K562 (cell line): ENCODE measurements around the gene ADAMTS14. TPM values are rescaled to one million over a fixed set of nuclear protein-coding genes. Genes with fewer than 3 reads are reported as not detected.

ENCODE experiments used
- ATAC-seq: fragments of 200-7000 bp; cut with Tn5 transposase; 3 replicates; pipeline ENCODE4 v1.9.1; 2020; ENCODE audit warnings: moderate library complexity
- BruUV-seq: library from RNA; stranded (reverse); fragments of 400-500 nt; replicated peaks from 2 replicates; lab custom pipeline; 2021; lab: Mats Ljungman, UMichigan
- CTCF ChIA-PET: fragments of 300-600 bp; formaldehyde crosslinking; extraction: SDS; loops from one replicate; lab custom pipeline; 2021; ENCODE audit warnings: low intra/inter-chr PET ratio; lab: Yijun Ruan, JAX
- POLR2A ChIA-PET: fragments of 300-600, 350-650 bp; sonication (Branson Sonifier 250); formaldehyde crosslinking; extraction: SDS; loops from one replicate; lab custom pipeline; 2021; ENCODE audit warnings: antibody characterized with exemption, inconsistent platforms; lab: Yijun Ruan, JAX
- DNase-seq, 4 experiments: peaks; one replicate each; pipeline versions ENCODE4 v3.0.0 to v3.0.0-alpha.2; 2011 to 2018; ENCODE audit warnings: low spot score in 3 of 4, mixed read lengths in 3 of 4; ENCODE audit errors: extremely low read depth in 1 of 4
- FAIRE-seq: peaks from 2 replicates; lab custom pipeline; 2011; peaks lifted over from hg19 to GRCh38; lab: Jason Lieb, UNC
- H2AFZ ChIP-seq: 2 replicates; pipeline ENCODE4 v1.6.0; 2011; ENCODE audit warnings: low read depth, low read length, control low read depth, inconsistent platforms
- H3K27ac ChIP-seq: fragments of 200-600 bp; 3 replicates; pipeline ENCODE4 v1.8.0; 2011; ENCODE audit warnings: low read depth, mild to moderate bottlenecking, control low read depth, inconsistent platforms, low read length, moderate library complexity, mixed read lengths; ENCODE audit errors: extremely low read depth
- H3K27me3 ChIP-seq, 2 experiments: fragments of 300-600 bp in 1 of 2; 2 replicates in 1 of 2; 3 replicates in 1 of 2; pipeline versions ENCODE4 v1.6.0 to v1.8.0; 2011; ENCODE audit warnings: inconsistent platforms in 2 of 2, low read length in 2 of 2, mild to moderate bottlenecking in 1 of 2, mixed read lengths in 1 of 2, moderate library complexity in 1 of 2; ENCODE audit not compliant: control insufficient read depth in 2 of 2, insufficient read depth in 2 of 2
- H3K36me3 ChIP-seq: fragments of 300-600 bp; 3 replicates; pipeline ENCODE4 v1.8.0; 2011; ENCODE audit warnings: mild to moderate bottlenecking, low read length, inconsistent platforms; ENCODE audit not compliant: control insufficient read depth, insufficient read depth
- H3K4me1 ChIP-seq, 2 experiments: fragments of 200-600 bp in 1 of 2; replicated peaks in 1 of 2; 2 replicates in 1 of 2; 3 replicates in 1 of 2; pipeline versions ENCODE4 v1.5.1 to v1.8.0; 2011; ENCODE audit warnings: inconsistent platforms in 2 of 2, low read length in 2 of 2, mild to moderate bottlenecking in 1 of 2, mixed read lengths in 1 of 2, moderate library complexity in 1 of 2; ENCODE audit not compliant: control insufficient read depth in 2 of 2, insufficient read depth in 2 of 2
- H3K4me2 ChIP-seq: 2 replicates; pipeline ENCODE4 v1.6.1; 2011; ENCODE audit warnings: low read length, control low read depth, inconsistent platforms, mixed read lengths; ENCODE audit not compliant: insufficient read depth
- H3K4me3 ChIP-seq: fragments of 200-600 bp; sonication (generic), shearing (Covaris generic); 2 replicates; pipeline ENCODE4 v1.5.1; 2016; ENCODE audit warnings: control low read depth, inconsistent platforms
- H3K79me2 ChIP-seq: fragments of 200-600 bp; 3 replicates; pipeline ENCODE4 v1.8.0; 2011; ENCODE audit warnings: low read length, inconsistent platforms; ENCODE audit not compliant: control insufficient read depth, insufficient read depth
- H3K9ac ChIP-seq, 2 experiments: 2 replicates each; pipeline versions ENCODE4 v1.6.0 to v1.6.1; 2011; ENCODE audit warnings: low read depth in 2 of 2, low read length in 2 of 2, control low read depth in 1 of 2, inconsistent platforms in 1 of 2, mild to moderate bottlenecking in 1 of 2, mixed read lengths in 1 of 2; ENCODE audit not compliant: insufficient read depth in 1 of 2
- H3K9me1 ChIP-seq: one replicate; pipeline ENCODE4 v1.6.0; 2011; ENCODE audit warnings: inconsistent platforms, mild to moderate bottlenecking, low read length, moderate library complexity; ENCODE audit not compliant: control insufficient read depth, insufficient read depth
- H3K9me3 ChIP-seq: replicated peaks from 2 replicates; pipeline ENCODE4 v1.5.1; 2011; ENCODE audit warnings: low read depth, low read length, inconsistent platforms; ENCODE audit not compliant: control insufficient read depth, insufficient read depth
- H4K20me1 ChIP-seq: replicated peaks from 2 replicates; pipeline ENCODE4 v1.6.1; 2011; ENCODE audit warnings: low read length, inconsistent platforms, mixed read lengths; ENCODE audit not compliant: control insufficient read depth, insufficient read depth
- BCOR ChIP-seq: fragments of 450-650 bp; IDR thresholded peaks from 2 replicates; pipeline ENCODE4 v1.6.1; 2016
- CCNT2 ChIP-seq: IDR thresholded peaks from 2 replicates; pipeline ENCODE4 v1.6.1; 2011; ENCODE audit warnings: borderline replicate concordance, low read depth, mild to moderate bottlenecking, moderate library complexity, mixed read lengths, low read length; ENCODE audit not compliant: insufficient read length; ENCODE audit errors: extremely low read depth
- CSDE1 ChIP-seq, 2 experiments: fragments of 450-650 bp; IDR thresholded peaks; 2 replicates each; pipeline ENCODE4 v1.6.1; 2016; ENCODE audit warnings: mild to moderate bottlenecking in 1 of 2
- DDX20 ChIP-seq: fragments of 450-650 bp; IDR thresholded peaks from 2 replicates; pipeline ENCODE4 v1.6.1; 2016; ENCODE audit warnings: missing genetic modification characterization, low read depth, mild to moderate bottlenecking, missing compliant biosample characterization, moderate library complexity
- MCM3 ChIP-seq: fragments of 450-650 bp; IDR thresholded peaks from 2 replicates; pipeline ENCODE4 v1.6.1; 2016
- MYBL2 ChIP-seq, 2 experiments: fragments of 450-650 bp in 1 of 2; sonication (generic) in 1 of 2; formaldehyde crosslinking in 1 of 2; IDR thresholded peaks; 2 replicates each; pipeline versions ENCODE4 v1.6.1 to v1.8.1; 2017 to 2022; ENCODE audit warnings: borderline replicate concordance in 1 of 2, inconsistent platforms in 1 of 2, low read depth in 1 of 2, mild to moderate bottlenecking in 1 of 2, missing genetic modification reagents in 1 of 2, moderate library complexity in 1 of 2
- POLR2AphosphoS5 ChIP-seq: IDR thresholded peaks from 2 replicates; pipeline ENCODE4 v1.6.1; 2011; ENCODE audit warnings: mild to moderate bottlenecking, low read depth, low read length, moderate library complexity; ENCODE audit not compliant: control insufficient read depth, insufficient read depth
- SRF ChIP-seq, 2 experiments: fragments of 250-450, 450-650 bp in 1 of 2; sonication (Bioruptor Pico) in 1 of 2; sonication (generic) in 1 of 2; formaldehyde crosslinking; IDR thresholded peaks; 2 replicates each; pipeline versions ENCODE4 v1.5.0 to v1.5.1; 2020 to 2022; ENCODE audit warnings: mild to moderate bottlenecking in 1 of 2, missing genetic modification reagents in 1 of 2
- ZNF311 ChIP-seq: fragments of 250-450 bp; sonication (Bioruptor Pico); IDR thresholded peaks from 2 replicates; pipeline ENCODE4 v1.4.0; 2020; ENCODE audit warnings: mild to moderate bottlenecking, moderate library complexity
- ZNF699 ChIP-seq: fragments of 250-450 bp; sonication (Bioruptor Pico); IDR thresholded peaks from 2 replicates; pipeline ENCODE4 v1.8.0; 2021; ENCODE audit warnings: mild to moderate bottlenecking, moderate library complexity; ENCODE audit not compliant: insufficient replicate concordance
- WGBS: fragments of 100-300 bp; shearing (Covaris generic); methylation state at CpG from one replicate; pipeline ENCODE4 v1.1.6; 2016; ENCODE audit warnings: low coverage, mixed read lengths; ENCODE audit not compliant: insufficient coverage; ENCODE audit errors: missing lambda C conversion rate; 5-methylcytosine and 5-hydroxymethylcytosine counted together
- in situ Hi-C: fragments of 300-500 bp; cut with MboI; formaldehyde crosslinking; loops from 4 replicates; pipeline ENCODE4 v1.15.0; 2018; ENCODE audit warnings: inconsistent platforms, mixed read lengths
- intact Hi-C: fragments of 100-400 bp; cut with micrococcal nuclease; formaldehyde crosslinking; loops from 2 replicates; pipeline ENCODE4 v1.14.2; 2022
- polyA plus RNA-seq, 8 experiments: library from polyadenylated mRNA; depleted of rRNA in 4 of 8; stranded (reverse) in 5 of 8; unstranded in 3 of 8; fragments of >200 nt; fragmentation: Nextera tagmentation in 2 of 8; fragmentation: Illumina TruSeq in 1 of 8; extraction: Ambion mirVana in 2 of 8; extraction: Trizol in 1 of 8; gene quantifications; 2 replicates each; pipeline versions ENCODE4 v1.2.1 to v1.2.3, GENCODE V29; 2011 to 2014; ENCODE audit warnings: inconsistent platforms in 1 of 8, missing spikeins in 1 of 8
- total RNA-seq, 7 experiments: library from RNA; depleted of rRNA in 6 of 7; stranded (reverse); fragments of >200 nt in 6 of 7; fragmentation: Illumina TruSeq in 2 of 7; extraction: Trizol in 2 of 7; gene quantifications; 2 replicates each; pipeline versions ENCODE4 v1.2.1 to v1.2.3, GENCODE V29; 2011 to 2021; ENCODE audit warnings: low replicate concordance in 1 of 7
- TF ChIP-seq, protein P1 (sequence below): fragments of 450-650 bp; formaldehyde crosslinking; IDR thresholded peaks from 2 replicates; pipeline ENCODE4 v1.4.0; 2020; ENCODE audit warnings: mild to moderate bottlenecking
- TF ChIP-seq, protein P2 (sequence below): fragments of 450-650 bp; formaldehyde crosslinking; IDR thresholded peaks from 2 replicates; pipeline ENCODE4 v1.4.0; 2020; ENCODE audit warnings: mild to moderate bottlenecking, moderate library complexity
- TF ChIP-seq, protein P3 (sequence below), 2 experiments: IDR thresholded peaks; 2 replicates each; pipeline ENCODE4 v1.6.1; 2012; ENCODE audit warnings: improper control_type of control experiment in 2 of 2, low read depth in 2 of 2, low read length in 2 of 2, borderline replicate concordance in 1 of 2

Gene ADAMTS14
- total and polyA plus RNA-seq, 9 of the 15 experiments (the other 6 are each of a cell fraction or from before 2014, with no cell fraction given): 0.04 to 37.4 (median 15.9) TPM

DNA sequence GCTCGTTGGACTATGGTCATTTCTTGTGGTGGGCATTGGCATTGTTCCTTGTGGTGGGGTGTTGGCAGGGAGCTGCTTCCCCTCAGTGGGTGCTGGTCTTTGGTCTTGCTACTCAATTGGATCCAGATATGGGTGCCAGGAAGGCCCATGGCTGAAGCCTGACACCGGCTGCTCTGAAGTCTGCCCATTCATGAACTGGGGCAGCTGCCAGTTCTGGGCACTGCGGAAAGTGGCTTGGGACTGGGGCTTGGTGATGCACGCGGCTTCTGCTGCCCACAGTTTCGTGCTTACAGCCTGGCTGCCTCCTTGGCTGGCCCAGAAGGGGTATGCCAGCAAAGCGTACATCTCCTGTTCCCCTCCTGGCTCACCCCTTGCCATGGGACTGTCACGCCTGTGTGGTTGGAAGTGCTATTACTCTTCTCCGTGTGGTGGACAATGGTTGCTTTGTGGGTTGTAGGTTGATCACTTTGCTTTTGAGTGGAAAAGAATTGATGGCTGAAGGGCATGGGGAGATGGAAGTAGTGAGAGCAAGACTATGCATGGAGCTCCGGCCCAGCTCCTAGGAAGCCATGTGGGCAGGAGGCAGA lies 54.7 kb downstream of the ADAMTS14 start:
- intact Hi-C loops (no loop called here), in situ Hi-C loops (no loop called here)
- Histone ChIP-seq H3K4me1 (peaks cover 0 to 9% of the 10 kb centered on the region in 2 experiments; a peak in 2 of 5 replicates), H3K79me2 (peaks cover 5% of the 10 kb centered on the region; the same call in 2 of the 3 replicates), H3K36me3 (peaks cover 89% of the 10 kb centered on the region), H3K4me2 (no peak overlapping the region), H3K9me1 (no peaks in the 10 kb centered on the region), H3K27me3 (no peaks in the 10 kb centered on the region), H3K9ac (no peak overlapping the region; a peak in 1 of 4 replicates), H3K27ac (no peak overlapping the region), H3K9me3 (no peaks in the 10 kb centered on the region), H2AFZ (no peak overlapping the region), H3K4me3 (no peak overlapping the region), H4K20me1 (no peaks in the 10 kb centered on the region)
- no TSS peak for BruUV-seq
- FAIRE-seq (no peak), ATAC-seq (no peak), DNase-seq (no peak)
- POLR2A ChIA-PET: interaction anchor here (1.0 kb wide), 1 partner anchor 10 kb away, joined by 4 read pairs; no protein-coding TSS in a partner anchor
- CTCF ChIA-PET: no interaction called here
- 81% methylated on average over 10 of the region's 10 CpGs for WGBS
- TF ChIP-seq BCOR (no peak), ZNF311 (CRISPR knock-in tag) (no peak), CCNT2 (no peak), ZNF699 (no peak), POLR2AphosphoS5 (no peak), DDX20 (tag) (no peak), CSDE1 (IDR thresholded peaks at IDR 0.05) (no peak), SRF (CRISPR knock-in tag; IDR thresholded peaks at IDR 0.05) (no peak), MCM3 (no peak), MYBL2 (IDR thresholded peaks at IDR 0.05; ENCODE audit: low read depth) (no peak), MYBL2 (CRISPR knock-in tag; IDR thresholded peaks at IDR 0.05; ENCODE audit: borderline replicate concordance) (no peak)
- TF ChIP-seq, protein P1, sequence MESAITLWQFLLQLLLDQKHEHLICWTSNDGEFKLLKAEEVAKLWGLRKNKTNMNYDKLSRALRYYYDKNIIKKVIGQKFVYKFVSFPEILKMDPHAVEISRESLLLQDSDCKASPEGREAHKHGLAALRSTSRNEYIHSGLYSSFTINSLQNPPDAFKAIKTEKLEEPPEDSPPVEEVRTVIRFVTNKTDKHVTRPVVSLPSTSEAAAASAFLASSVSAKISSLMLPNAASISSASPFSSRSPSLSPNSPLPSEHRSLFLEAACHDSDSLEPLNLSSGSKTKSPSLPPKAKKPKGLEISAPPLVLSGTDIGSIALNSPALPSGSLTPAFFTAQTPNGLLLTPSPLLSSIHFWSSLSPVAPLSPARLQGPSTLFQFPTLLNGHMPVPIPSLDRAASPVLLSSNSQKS (CRISPR knock-in tag): no peak
- TF ChIP-seq, protein P2, sequence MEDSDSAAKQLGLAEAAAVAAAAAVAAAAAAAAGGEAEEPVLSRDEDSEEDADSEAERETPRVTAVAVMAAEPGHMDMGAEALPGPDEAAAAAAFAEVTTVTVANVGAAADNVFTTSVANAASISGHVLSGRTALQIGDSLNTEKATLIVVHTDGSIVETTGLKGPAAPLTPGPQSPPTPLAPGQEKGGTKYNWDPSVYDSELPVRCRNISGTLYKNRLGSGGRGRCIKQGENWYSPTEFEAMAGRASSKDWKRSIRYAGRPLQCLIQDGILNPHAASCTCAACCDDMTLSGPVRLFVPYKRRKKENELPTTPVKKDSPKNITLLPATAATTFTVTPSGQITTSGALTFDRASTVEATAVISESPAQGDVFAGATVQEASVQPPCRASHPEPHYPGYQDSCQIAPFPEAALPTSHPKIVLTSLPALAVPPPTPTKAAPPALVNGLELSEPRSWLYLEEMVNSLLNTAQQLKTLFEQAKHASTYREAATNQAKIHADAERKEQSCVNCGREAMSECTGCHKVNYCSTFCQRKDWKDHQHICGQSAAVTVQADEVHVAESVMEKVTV (CRISPR knock-in tag): no peak
- TF ChIP-seq, protein P3, sequence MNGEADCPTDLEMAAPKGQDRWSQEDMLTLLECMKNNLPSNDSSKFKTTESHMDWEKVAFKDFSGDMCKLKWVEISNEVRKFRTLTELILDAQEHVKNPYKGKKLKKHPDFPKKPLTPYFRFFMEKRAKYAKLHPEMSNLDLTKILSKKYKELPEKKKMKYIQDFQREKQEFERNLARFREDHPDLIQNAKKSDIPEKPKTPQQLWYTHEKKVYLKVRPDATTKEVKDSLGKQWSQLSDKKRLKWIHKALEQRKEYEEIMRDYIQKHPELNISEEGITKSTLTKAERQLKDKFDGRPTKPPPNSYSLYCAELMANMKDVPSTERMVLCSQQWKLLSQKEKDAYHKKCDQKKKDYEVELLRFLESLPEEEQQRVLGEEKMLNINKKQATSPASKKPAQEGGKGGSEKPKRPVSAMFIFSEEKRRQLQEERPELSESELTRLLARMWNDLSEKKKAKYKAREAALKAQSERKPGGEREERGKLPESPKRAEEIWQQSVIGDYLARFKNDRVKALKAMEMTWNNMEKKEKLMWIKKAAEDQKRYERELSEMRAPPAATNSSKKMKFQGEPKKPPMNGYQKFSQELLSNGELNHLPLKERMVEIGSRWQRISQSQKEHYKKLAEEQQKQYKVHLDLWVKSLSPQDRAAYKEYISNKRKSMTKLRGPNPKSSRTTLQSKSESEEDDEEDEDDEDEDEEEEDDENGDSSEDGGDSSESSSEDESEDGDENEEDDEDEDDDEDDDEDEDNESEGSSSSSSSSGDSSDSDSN (IDR thresholded peaks at IDR 0.05; ENCODE audit: borderline replicate concordance in 1 of 2, low read depth in 2 of 2, low read length in 2 of 2): no peak
